ENCODE measurements around the gene MTFMT. TPM values are rescaled to one million over a fixed set of nuclear protein-coding genes. Genes with fewer than 3 reads are reported as not detected.
A peak's percentile ranks its signal among the peaks of the same experiment; 100 is the strongest.

MTFMT gene
- total and polyA plus RNA-seq, 2 of the 13 experiments (the other 11 are each of a cell fraction or from before 2014, with no cell fraction given): 9.9 to 23.2 TPM

DNA sequence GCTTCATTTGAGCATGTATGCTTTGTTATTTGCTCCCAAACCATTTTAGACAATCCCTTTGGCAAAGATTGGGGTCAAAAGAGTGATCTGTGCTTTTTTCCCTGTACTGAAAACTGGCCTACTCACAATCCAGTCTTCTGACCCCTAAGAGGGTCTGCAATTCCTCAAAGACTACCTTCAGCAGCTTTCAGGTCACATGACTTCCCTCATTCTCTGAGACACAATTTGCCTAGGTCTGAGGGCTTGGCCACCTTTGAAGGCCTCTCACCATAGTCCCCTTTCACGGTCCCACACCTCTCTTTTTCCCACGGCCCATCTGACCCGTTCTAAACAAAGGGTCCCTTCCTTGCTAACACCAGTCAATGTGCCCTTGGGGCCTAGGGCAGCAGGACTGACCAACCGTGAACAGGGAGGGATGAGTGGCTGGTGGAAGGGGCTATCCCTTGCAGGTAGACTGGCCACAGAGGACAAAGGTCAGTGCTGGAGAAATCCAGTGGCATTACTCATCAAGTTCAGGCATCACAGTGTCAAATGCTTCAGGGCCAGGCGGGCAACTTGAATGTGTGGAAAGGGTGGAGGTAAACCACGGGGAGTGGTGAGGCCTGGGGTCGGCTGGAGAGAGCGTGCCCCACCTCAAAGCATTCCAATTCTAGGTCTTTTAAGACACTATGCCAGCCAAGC is 27.6 kb upstream of the MTFMT start (continued):
- peak; percentile 98 for TF ChIP-seq JUN (CRISPR knock-in tag; IDR thresholded peaks at IDR 0.05)
- no peak for TF ChIP-seq ZNF841 (CRISPR knock-in tag; IDR thresholded peaks at IDR 0.05; ENCODE audit: borderline replicate concordance)
- TF ChIP-seq, protein P1, sequence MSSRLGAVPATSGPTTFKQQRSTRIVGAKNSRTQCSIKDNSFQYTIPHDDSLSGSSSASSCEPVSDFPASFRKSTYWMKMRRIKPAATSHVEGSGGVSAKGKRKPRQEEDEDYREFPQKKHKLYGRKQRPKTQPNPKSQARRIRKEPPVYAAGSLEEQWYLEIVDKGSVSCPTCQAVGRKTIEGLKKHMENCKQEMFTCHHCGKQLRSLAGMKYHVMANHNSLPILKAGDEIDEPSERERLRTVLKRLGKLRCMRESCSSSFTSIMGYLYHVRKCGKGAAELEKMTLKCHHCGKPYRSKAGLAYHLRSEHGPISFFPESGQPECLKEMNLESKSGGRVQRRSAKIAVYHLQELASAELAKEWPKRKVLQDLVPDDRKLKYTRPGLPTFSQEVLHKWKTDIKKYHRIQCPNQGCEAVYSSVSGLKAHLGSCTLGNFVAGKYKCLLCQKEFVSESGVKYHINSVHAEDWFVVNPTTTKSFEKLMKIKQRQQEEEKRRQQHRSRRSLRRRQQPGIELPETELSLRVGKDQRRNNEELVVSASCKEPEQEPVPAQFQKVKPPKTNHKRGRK (CRISPR knock-in tag; IDR thresholded peaks at IDR 0.05): no peak
- no peak for TF ChIP-seq NR1H2 (CRISPR knock-in tag; IDR thresholded peaks at IDR 0.05; ENCODE audit: borderline replicate concordance, low read depth)
- TF ChIP-seq, protein P2, sequence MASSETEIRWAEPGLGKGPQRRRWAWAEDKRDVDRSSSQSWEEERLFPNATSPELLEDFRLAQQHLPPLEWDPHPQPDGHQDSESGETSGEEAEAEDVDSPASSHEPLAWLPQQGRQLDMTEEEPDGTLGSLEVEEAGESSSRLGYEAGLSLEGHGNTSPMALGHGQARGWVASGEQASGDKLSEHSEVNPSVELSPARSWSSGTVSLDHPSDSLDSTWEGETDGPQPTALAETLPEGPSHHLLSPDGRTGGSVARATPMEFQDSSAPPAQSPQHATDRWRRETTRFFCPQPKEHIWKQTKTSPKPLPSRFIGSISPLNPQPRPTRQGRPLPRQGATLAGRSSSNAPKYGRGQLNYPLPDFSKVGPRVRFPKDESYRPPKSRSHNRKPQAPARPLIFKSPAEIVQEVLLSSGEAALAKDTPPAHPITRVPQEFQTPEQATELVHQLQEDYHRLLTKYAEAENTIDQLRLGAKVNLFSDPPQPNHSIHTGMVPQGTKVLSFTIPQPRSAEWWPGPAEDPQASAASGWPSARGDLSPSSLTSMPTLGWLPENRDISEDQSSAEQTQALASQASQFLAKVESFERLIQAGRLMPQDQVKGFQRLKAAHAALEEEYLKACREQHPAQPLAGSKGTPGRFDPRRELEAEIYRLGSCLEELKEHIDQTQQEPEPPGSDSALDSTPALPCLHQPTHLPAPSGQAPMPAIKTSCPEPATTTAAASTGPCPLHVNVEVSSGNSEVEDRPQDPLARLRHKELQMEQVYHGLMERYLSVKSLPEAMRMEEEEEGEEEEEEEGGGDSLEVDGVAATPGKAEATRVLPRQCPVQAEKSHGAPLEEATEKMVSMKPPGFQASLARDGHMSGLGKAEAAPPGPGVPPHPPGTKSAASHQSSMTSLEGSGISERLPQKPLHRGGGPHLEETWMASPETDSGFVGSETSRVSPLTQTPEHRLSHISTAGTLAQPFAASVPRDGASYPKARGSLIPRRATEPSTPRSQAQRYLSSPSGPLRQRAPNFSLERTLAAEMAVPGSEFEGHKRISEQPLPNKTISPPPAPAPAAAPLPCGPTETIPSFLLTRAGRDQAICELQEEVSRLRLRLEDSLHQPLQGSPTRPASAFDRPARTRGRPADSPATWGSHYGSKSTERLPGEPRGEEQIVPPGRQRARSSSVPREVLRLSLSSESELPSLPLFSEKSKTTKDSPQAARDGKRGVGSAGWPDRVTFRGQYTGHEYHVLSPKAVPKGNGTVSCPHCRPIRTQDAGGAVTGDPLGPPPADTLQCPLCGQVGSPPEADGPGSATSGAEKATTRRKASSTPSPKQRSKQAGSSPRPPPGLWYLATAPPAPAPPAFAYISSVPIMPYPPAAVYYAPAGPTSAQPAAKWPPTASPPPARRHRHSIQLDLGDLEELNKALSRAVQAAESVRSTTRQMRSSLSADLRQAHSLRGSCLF (CRISPR knock-in tag; IDR thresholded peaks at IDR 0.05; ENCODE audit: borderline replicate concordance): no peak
- no peak for TF ChIP-seq ZC3H4 (CRISPR knock-in tag; IDR thresholded peaks at IDR 0.05; ENCODE audit: borderline replicate concordance)
- no peak for TF ChIP-seq EEA1 (CRISPR knock-in tag; IDR thresholded peaks at IDR 0.05; ENCODE audit: borderline replicate concordance)
- peak; percentile 82; the same call in 1 of the 2 replicates for TF ChIP-seq DPF2 (CRISPR knock-in tag; IDR thresholded peaks at IDR 0.05; ENCODE audit: borderline replicate concordance, low read depth)
- no peak for TF ChIP-seq GZF1 (CRISPR knock-in tag; IDR thresholded peaks at IDR 0.05)
- TF ChIP-seq, protein P3, sequence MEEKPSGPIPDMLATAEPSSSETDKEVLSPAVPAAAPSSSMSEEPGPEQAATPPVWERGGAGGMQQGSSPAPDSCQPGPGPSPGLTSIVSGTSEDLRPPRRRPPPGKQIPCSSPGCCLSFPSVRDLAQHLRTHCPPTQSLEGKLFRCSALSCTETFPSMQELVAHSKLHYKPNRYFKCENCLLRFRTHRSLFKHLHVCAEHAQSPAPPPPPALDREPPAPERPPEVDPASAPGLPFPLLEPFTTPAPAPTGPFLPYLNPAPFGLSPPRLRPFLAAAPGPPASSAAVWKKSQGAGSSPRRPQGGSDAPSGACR (CRISPR knock-in tag; IDR thresholded peaks at IDR 0.05): peak; percentile 63; the same call in 1 of the 2 replicates
- TF ChIP-seq ZNF510 (CRISPR knock-in tag; IDR thresholded peaks at IDR 0.05; ENCODE audit: low read depth): no peak
- TF ChIP-seq MIXL1 (CRISPR knock-in tag; IDR thresholded peaks at IDR 0.05): peak; percentile 35; the same call in 1 of the 2 replicates
- TF ChIP-seq KDM4B (CRISPR knock-in tag; IDR thresholded peaks at IDR 0.05): 0 out of 2 replicates have a peak, but pooled peaks have one; percentile 45
- no peak for TF ChIP-seq SNRNP70 (IDR thresholded peaks at IDR 0.05; ENCODE audit: low read depth, low read length)
- TF ChIP-seq ZNF382 (CRISPR knock-in tag; IDR thresholded peaks at IDR 0.05; ENCODE audit: borderline replicate concordance): no peak
- TF ChIP-seq ATRX (CRISPR knock-in tag; IDR thresholded peaks at IDR 0.05; ENCODE audit: borderline replicate concordance): no peak
- no peak for TF ChIP-seq PCBP2 (optimal IDR thresholded peaks at IDR 0.05; ENCODE audit: low read depth, low read length, poor library complexity, severe bottlenecking)
- TF ChIP-seq GTF3A (CRISPR knock-in tag; conservative IDR thresholded peaks at IDR 0.05): no peak
- no peak for TF ChIP-seq IKZF4 (CRISPR knock-in tag; IDR thresholded peaks at IDR 0.05; ENCODE audit: borderline replicate concordance, low read depth, not compliant biosample characterization)
- no peak for TF ChIP-seq YY1 (IDR thresholded peaks at IDR 0.05; ENCODE audit: insufficient read depth, insufficient replicate concordance, low read depth, low read length)
- TF ChIP-seq, protein P4, sequence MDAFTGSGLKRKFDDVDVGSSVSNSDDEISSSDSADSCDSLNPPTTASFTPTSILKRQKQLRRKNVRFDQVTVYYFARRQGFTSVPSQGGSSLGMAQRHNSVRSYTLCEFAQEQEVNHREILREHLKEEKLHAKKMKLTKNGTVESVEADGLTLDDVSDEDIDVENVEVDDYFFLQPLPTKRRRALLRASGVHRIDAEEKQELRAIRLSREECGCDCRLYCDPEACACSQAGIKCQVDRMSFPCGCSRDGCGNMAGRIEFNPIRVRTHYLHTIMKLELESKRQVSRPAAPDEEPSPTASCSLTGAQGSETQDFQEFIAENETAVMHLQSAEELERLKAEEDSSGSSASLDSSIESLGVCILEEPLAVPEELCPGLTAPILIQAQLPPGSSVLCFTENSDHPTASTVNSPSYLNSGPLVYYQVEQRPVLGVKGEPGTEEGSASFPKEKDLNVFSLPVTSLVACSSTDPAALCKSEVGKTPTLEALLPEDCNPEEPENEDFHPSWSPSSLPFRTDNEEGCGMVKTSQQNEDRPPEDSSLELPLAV (CRISPR knock-in tag; conservative IDR thresholded peaks at IDR 0.05; ENCODE audit: low read depth): no peak
